T47D (cell line): Measurements from ENCODE around the gene HOXA10.

Experiments used
- DNase-seq, 2 experiments: peaks; one replicate each; pipeline versions ENCODE4 v3.0.0 to v3.0.0-alpha.2; 2011 to 2012; ENCODE audit warnings: low read depth in 1 of 2, low spot score in 1 of 2
- JUND ChIP-seq: IDR thresholded peaks from 2 replicates; pipeline ENCODE4 v1.6.1; 2012; ENCODE audit warnings: low read depth
- in situ Hi-C: cut with HindIII; loops from 2 replicates; pipeline ENCODE4 v1.10.0; 2016; ENCODE audit warnings: low sequenced_read_pairs, low pct_unique_long_range_greater_than_20kb

HOXA10 gene

GRCh38 chr7:27147199-27148030 lies 26.7 kb downstream of the HOXA10 start, which contains the start of gene HOXA6:
TSS of gene HOXA6 (minus strand) at chr7:27147774. CDS start at chr7:27147749, 25 bp downstream.
- no peak for DNase-seq
- in situ Hi-C loops = no loop called here
- no peak for TF ChIP-seq JUND

GRCh38 chr7:27146491-27147198 lies 27.5 kb downstream of the HOXA10 start:
- in situ Hi-C loops = no loop called here
- TF ChIP-seq JUND = no peak
- no peak for DNase-seq

GRCh38 chr7:27145914-27146412 lies 28.2 kb downstream of the HOXA10 start:
- no peak for DNase-seq
- no peak for TF ChIP-seq JUND
- in situ Hi-C loops = no loop called here

GRCh38 chr7:27145165-27145913 lies 28.8 kb downstream of the HOXA10 start:
- in situ Hi-C loops = no loop called here
- DNase-seq = no peak
- TF ChIP-seq JUND = no peak

- in situ Hi-C loops = no loop called here
- no peak for TF ChIP-seq JUND
These were observed 29.3 kb downstream of the HOXA10 start for GRCh38 chr7:27144781-27145164.

GRCh38 chr7:27143950-27144780 lies 30.0 kb downstream of the HOXA10 start:
- DNase-seq = no peak
- TF ChIP-seq JUND = no peak
- in situ Hi-C loops = no loop called here

More at GRCh38 chr7:27144781-27145164, 29.3 kb downstream of the HOXA10 start:
- DNase-seq = no peak

GRCh38 chr7:27143023-27143949 lies 30.8 kb downstream of the HOXA10 start, which contains the start of gene HOXA5:
TSS of gene HOXA5 (minus strand) at chr7:27143681. CDS start at chr7:27143607, 74 bp downstream.
- no peak for TF ChIP-seq JUND
- DNase-seq = no peak
- in situ Hi-C loops = no loop called here

- DNase-seq = no peak
- in situ Hi-C loops = no loop called here
- TF ChIP-seq JUND = no peak
These were observed 31.5 kb downstream of the HOXA10 start for GRCh38 chr7:27142580-27143022.

GRCh38 chr7:27141923-27142579 lies 32.1 kb downstream of the HOXA10 start:
- no peak for TF ChIP-seq JUND
- no peak for DNase-seq
- in situ Hi-C loops = no loop called here

- DNase-seq = no peak
- in situ Hi-C loops = no loop called here
These were observed 32.8 kb downstream of the HOXA10 start for GRCh38 chr7:27141137-27141922.

More at GRCh38 chr7:27141137-27141922, 32.8 kb downstream of the HOXA10 start:
- TF ChIP-seq JUND = no peak
